GM12891 (cell line): ENCODE data around the gene DDX59.

Source experiments
- DNase-seq: peaks from one replicate; pipeline ENCODE4 v3.0.0; 2011; ENCODE audit warnings: low spot score; ENCODE audit not compliant: insufficient read length
- FAIRE-seq: peaks from 2 replicates; lab custom pipeline; 2011; peaks lifted over from hg19 to GRCh38; lab: Jason Lieb, UNC
- PAX5 ChIP-seq: IDR thresholded peaks from 2 replicates; pipeline ENCODE4 v1.6.1; 2011; ENCODE audit warnings: low read length, moderate library complexity, mild to moderate bottlenecking; ENCODE audit not compliant: insufficient read depth, severe bottlenecking
- POLR2A ChIP-seq: IDR thresholded peaks from 2 replicates; pipeline ENCODE4 v1.6.1; 2011; ENCODE audit warnings: low read depth, low read length, control low read depth
- POLR2AphosphoS5 ChIP-seq: IDR thresholded peaks from 2 replicates; pipeline ENCODE4 v1.6.1; 2011; ENCODE audit warnings: low read depth, low read length, control low read depth
- POU2F2 ChIP-seq: IDR thresholded peaks from 2 replicates; pipeline ENCODE4 v1.6.1; 2011; ENCODE audit warnings: low read depth, mild to moderate bottlenecking, control low read depth, low read length, moderate library complexity
- SPI1 ChIP-seq: IDR thresholded peaks from 2 replicates; pipeline ENCODE4 v1.6.1; 2011; ENCODE audit warnings: low read depth, low read length, control low read depth
- TAF1 ChIP-seq: IDR thresholded peaks from 2 replicates; pipeline ENCODE4 v1.6.1; 2011; ENCODE audit warnings: low read depth, low read length, control low read depth

Gene DDX59

DNA sequence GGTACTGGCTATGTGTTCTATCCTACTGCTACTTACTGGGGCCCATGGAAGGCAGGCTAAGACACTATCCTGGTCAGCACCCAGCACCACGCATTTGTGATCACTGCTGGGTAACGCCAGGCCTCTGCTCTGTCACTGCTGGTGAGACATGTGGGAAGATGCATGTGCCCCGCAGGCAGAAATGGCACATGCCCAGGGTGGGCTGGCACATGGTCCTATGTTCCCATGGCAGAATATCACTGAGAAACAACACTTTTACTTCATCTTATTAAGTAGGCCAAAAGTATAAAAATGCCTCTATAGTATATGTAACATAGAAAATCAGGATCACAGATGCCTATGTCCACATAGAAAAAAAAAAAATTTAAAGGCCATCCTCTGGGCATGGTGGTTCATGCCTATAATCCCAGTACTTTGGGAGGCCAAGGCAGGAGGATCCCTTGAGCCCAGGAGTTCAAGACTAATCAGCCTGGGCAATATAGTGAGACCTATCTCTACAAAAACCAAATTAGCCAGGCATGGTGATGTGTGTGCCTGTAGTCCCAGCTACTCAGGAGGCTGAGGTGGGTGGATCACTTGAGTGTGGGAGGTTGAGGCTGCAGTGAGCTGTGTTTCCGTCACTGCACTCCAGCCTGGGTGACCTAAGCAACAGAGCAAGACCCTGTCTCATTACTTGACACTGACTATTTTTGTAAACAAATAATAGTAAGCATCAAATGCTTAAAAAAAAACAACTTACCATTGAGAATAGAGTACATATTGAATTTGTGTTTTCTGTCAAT is 11.5 kb downstream of the DDX59 start:
- DNase-seq (no peak), FAIRE-seq (no peak)
- TF ChIP-seq TAF1, result no peak
- TF ChIP-seq PAX5, result no peak
- TF ChIP-seq POLR2A, result no peak
- no peak for TF ChIP-seq POU2F2
- TF ChIP-seq POLR2AphosphoS5, result no peak

DNA sequence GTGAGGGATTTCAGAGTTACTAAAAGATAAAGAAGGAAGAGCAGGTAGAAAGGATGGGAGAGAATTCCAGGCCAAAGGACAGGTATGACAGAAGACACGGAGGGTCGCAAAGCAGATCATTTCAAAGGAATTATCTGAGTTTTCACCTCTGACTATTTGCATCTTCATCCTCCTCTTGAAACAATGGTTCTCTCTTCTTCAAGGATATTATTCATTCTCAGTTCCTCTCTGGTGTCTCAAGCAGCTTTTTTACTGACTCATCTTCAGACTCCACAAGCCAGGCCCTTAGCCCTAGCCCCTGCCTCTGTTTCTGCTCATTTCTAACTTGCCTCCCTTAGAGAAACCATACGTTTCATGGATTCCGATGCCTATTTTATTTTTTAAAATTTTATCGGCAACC is 15.0 kb downstream of the DDX59 start:
- DNase-seq (peak; percentile 35), FAIRE-seq (peak; percentile 73)
- TF ChIP-seq PAX5 (no peak), TAF1 (no peak), POU2F2 (peak; percentile 51; the same call in 1 of the 2 replicates), SPI1 (peak; percentile 100), POLR2AphosphoS5 (no peak), POLR2A (no peak)

DNA sequence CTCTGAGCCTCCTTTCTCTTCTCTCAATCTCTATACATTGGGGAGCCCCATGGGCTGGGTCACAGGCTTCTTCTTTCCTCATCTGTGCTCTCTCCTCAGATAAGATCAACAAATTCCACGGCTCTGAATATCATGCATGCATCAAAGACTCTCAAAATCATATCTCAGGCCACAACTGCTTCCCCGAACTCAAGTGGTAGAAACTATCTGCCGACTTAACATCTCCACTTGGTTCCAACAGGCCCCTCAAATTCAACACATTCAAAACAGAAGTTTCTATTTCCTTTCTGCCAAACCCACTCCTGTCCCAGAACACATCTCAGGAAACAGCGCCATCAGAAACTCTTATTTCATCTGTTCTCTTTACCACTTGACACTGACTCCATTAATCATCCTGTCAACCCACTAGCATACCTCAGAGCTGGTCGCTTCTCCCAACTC is 16.7 kb downstream of the DDX59 start:
- DNase-seq (no peak), FAIRE-seq (peak; percentile 23)
- TF ChIP-seq PAX5 (no peak), TAF1 (no peak), POU2F2 (no peak), POLR2AphosphoS5 (no peak), SPI1 (no peak), POLR2A (no peak)

- DNase-seq (no peak), FAIRE-seq (no peak)
- TF ChIP-seq TAF1 (no peak), POLR2AphosphoS5 (no peak), POU2F2 (no peak), SPI1 (no peak), PAX5 (no peak), POLR2A (no peak)
These were observed 17.3 kb downstream of the DDX59 start for GRCh38 chr1:200652378-200652777.

DNA sequence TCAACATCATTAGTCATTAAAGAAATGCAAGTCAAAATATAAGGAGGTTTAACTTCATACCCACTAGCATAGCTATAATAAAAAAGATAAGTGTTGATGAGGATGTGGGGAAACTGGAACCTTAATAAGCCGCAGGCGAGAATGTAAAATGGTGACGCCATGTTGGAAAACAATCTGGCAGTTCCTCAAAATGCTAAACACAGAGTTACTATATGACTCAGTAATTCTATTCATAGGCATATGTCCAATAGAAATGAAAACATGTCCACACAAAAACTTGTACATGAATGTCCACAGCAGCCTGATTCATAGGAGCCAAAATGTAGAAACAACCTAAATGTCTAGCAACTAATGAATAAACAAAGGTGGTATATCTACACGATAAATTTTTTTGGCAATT is 23.2 kb downstream of the DDX59 start:
- TF ChIP-seq POLR2AphosphoS5 (no peak), SPI1 (peak; percentile 75)
- DNase-seq (no peak), FAIRE-seq (no peak)

GRCh38 chr1:200644021-200644420 is 25.7 kb downstream of the DDX59 start:
- FAIRE-seq (no peak), DNase-seq (no peak)
- no peak for TF ChIP-seq PAX5
- no peak for TF ChIP-seq POU2F2
- TF ChIP-seq TAF1, result no peak
- no peak for TF ChIP-seq SPI1
- no peak for TF ChIP-seq POLR2AphosphoS5
- no peak for TF ChIP-seq POLR2A

DNA sequence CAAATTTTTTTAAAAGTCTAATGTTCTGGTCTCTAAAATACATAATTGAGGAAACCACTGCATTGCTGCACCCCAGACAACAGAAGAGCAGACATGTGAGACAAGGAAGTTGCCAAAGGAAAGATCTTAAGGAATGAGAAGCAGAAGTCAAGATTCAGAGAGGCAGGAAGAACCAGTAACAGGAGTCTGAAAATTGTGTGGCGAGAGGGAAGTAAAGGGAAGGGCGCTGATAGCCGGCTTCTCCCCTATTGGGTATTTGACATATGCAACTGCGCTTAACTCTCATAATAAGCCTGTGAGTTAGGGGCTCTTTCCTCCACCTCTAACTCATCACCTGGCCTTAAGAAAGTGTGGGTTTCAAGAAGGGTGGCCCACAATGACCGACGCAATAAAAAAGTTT is 27.2 kb downstream of the DDX59 start:
- TF ChIP-seq POLR2AphosphoS5, result no peak
- no peak for TF ChIP-seq PAX5
- TF ChIP-seq TAF1, result no peak
- TF ChIP-seq POU2F2, result no peak
- no peak for TF ChIP-seq POLR2A
- no peak for TF ChIP-seq SPI1
- FAIRE-seq (no peak), DNase-seq (no peak)

DNA sequence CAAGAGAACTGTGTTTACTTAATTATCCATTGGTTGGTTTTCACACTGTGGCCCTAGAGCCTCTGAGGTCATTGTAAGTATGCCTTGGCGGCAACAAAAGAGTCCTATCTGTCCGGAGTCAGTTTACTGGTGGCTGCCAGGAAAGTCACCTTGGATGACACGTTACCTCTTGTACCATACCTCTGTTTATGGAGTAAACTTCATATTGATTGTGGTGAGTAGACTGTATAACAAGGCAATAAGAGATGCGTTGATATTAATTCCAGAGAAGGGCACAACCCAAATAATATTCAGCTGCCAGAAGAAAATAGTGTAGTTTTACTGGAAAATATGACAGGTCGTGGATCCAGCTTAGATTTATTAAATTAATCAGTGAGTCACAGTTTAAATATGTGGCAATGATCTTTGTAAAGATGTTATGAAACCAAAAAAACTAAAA is 28.7 kb downstream of the DDX59 start:
- no peak for DNase-seq
- no peak for FAIRE-seq
- no peak for TF ChIP-seq POU2F2
- no peak for TF ChIP-seq POLR2A
- no peak for TF ChIP-seq POLR2AphosphoS5
- TF ChIP-seq PAX5, result no peak
- no peak for TF ChIP-seq SPI1
- TF ChIP-seq TAF1, result no peak

- DNase-seq (no peak), FAIRE-seq (no peak)
- TF ChIP-seq POLR2AphosphoS5 (no peak), POLR2A (no peak), SPI1 (no peak), PAX5 (no peak), POU2F2 (no peak), TAF1 (no peak)
These were observed 29.2 kb downstream of the DDX59 start for GRCh38 chr1:200640373-200640962.

GRCh38 chr1:200638073-200638472 is 31.6 kb downstream of the DDX59 start:
- TF ChIP-seq PAX5 (no peak), SPI1 (no peak), POU2F2 (no peak), POLR2AphosphoS5 (no peak), TAF1 (no peak), POLR2A (no peak)
- FAIRE-seq (no peak), DNase-seq (no peak)
